Pons (tissue), 1 donor: ENCODE measurements around the gene CARF.

Experiments
- DNase-seq: peaks from one replicate; pipeline ENCODE4 v3.0.0-alpha.2; 2016; ENCODE audit warnings: low spot score

CARF gene

DNA sequence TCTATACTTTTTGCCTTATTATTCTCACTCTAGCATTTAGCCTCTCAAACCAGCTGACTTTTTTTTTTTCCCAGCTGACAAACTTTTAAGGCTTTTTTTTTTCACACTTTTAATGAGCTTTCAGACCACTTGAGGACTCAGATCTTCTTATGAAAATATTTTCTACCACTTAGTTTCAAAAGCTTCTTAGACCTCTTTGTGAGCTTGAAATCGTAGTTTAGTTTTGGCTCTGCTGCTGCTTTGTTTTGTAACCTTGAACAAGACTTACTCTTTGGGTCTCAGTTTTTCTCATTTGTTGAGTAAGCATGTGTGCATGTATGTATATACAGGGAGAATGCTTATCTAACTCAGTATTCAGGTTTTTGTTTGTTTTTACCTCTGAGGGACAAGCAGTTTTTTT, 106.1 kb downstream of the CARF start:
- DNase-seq: peak; percentile 41

DNA sequence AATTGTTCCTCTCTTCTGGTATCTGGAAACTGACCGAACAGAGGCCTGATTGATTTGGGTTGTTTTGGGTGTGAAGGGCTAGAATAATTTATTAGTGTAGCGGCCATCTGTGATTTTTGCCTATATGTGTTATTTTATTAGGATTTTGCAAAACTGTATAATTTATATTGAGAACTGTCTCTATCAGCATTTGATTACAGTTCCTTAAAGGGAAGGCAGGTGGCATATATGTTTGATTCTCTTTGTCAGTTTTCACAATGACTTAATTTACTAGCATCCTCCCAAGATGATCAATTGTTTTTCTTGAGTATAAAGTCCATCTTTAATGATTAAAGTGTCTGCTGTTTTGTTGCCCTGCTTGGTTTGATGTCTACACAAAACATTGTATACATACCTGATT, 107.1 kb downstream of the CARF start:
- DNase-seq: no peak

DNA sequence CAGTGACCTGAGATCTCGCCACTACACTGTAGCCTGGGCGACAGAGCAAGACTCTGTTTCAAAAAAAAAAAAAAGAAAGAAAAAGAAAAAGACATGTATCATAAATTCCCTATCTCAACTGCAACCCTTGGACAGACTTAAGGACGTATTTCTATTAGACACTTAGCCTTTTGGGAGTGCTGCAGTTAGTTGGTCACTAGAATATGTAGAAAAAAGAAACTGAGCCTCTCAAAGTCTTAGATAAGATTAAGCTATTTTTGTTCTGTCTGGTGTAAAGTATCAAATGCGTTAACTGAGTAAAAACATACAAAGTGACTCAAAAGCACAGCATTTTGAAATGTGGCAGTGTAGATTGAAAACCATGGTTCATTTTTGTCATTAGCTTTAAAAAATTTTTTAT, 109.9 kb downstream of the CARF start:
- no peak for DNase-seq

DNA sequence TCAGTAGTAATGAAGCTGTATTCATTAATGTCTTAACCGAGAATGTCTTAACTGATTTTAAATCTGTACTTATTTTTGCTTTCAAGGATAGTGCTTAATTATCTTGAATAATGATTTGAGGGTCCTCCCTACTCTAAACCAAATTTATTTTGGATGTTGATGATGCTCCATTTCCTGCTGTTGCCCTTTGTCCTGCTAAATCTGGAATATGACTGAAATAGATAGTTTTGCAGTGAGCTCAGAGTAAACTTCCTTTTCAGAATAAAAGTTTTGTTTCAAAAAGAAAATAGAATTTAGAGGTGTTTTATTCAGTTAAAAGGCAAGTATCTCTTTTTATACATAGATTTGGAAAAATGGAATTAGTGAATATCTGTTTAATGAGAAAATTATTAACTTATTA, 110.7 kb downstream of the CARF start:
- DNase-seq: no peak

DNA sequence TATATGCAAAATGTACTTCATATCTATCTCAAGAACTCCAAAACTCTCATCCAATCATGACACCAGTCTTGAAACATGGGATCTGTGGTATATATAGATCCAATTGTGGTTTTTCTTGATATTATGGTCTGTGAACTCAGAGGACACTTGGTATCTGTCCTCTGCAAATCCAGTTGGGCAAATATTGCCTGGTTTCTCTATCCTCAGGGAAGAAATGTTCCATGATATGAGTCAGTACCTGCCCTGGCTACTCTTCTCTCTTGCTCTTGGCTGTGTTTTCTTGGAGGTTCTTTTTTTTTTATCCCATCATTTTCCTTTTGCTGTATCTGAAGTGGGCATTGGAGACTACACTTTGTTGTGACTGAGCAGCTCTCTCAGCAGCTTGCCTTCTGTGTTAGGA, 113.5 kb downstream of the CARF start:
- DNase-seq: no peak

DNA sequence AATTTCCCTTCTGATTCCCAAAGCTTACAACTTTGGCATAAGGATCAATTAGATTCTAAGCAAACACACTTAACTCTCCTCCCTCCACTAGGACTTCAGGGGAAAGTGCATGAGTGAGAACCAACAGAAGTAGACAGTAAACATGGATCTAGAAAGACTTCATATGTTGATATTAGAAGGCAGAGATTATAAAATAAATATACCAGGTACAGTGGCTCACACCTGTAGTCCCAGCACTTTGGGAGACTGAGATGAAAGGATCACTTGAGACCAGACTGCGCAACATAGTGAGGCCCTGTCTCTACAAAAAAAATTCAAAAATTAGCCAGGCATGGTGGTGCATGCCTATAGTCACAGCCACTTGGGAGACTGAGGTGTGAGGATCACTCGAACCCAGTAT, 118.5 kb downstream of the CARF start:
- no peak for DNase-seq

DNA sequence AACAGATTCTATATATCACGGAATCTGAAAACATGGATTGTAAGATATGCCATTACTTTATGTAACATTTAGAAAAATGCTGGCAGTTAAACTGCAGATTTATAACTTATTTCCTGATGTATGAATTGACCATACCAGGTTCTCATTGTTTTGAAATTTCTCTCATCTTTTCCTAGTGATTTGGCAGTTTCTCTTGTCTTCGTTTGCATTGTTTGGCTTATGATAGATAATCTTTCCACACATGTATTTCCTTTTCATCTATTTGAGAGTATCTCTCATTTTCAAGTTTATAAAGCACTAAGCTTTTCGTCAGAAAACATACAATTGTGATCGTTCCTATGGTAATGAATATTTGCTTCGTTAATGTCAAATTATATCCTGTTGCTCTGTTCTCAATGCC, 118.9 kb downstream of the CARF start:
- no peak for DNase-seq

DNA sequence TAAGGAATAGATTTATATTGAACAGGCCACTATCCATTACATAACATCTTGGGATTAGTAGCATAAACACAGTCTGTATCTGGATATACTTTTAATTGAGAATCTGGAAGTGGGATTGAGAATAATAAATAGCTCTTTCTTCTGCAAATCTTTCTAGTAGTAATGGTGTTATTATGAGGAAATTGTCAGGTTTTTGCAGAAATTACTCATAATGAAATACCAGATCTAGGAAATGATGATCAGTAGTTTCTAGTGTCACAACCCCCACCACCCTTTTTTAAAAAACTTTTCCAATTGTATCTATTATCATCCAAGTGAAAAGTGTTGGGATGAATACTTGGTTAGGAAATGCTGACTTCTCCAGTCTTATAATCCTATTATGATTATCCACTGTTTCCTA, 121.3 kb downstream of the CARF start:
- DNase-seq: no peak

DNA sequence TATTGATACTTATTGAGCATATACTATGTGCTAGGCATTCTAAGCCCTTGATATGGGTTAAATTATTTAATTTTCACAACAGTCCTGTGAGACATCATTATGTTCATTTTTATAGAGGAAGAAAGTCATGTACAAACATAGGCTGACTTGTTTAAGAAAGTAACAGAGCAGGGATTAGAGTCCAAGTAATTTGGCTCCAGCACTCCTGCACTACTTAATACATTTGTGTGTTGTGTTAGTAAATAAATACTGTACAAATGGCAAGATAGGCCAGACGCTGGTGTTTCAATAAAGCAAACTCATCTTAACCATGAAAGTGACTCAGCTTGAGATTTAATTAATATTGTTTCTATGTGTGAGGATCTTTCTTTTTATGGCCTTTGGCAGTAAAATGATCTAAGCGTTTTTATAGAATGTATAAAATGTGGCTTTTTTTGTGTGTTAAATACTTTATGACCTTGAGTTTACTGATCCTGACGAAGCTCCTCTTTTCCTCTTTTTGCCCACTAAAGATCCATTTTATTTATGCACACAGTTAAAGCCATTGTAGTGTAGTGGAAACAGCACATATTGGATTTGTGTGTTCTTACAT, 123.9 kb downstream of the CARF start:
- DNase-seq: no peak
